ENCODE data around the gene CD9. TPM values are rescaled to one million over a fixed set of nuclear protein-coding genes. Genes with fewer than 3 reads are reported as not detected.

Gene CD9
- total RNA-seq, 2 experiments from 2014 or later = 5.4 to 5.7 TPM

GRCh38 chr12:6221146-6221545, 20.9 kb downstream of the CD9 start:
- no peak overlapping the region for H3K4me3 Mint-ChIP-seq
- ChIA-PET CTCF (interaction anchor here (1.0 to 1.1 kb wide), 2 partner anchors 8 to 10 kb away, joined by 3 to 4 read pairs; no protein-coding TSS in a partner anchor), POLR2A (no interaction called here)
- H3K9me3 Mint-ChIP-seq = no peaks in the 10 kb centered on the region
- H3K4me1 Mint-ChIP-seq = peaks cover 26% of the 10 kb centered on the region
- no peaks in the 10 kb centered on the region for H3K36me3 Mint-ChIP-seq (ENCODE audit: low read depth)
- DNase-seq = no peak
- no peaks in the 10 kb centered on the region for H3K27me3 Mint-ChIP-seq
- H3K27ac Mint-ChIP-seq = no peak overlapping the region

GRCh38 chr12:6222078-6222654, 22.0 kb downstream of the CD9 start:
- Mint-ChIP-seq H3K4me3 (no peak overlapping the region), H3K36me3 (ENCODE audit: low read depth) (no peaks in the 10 kb centered on the region)

GRCh38 chr12:6223545-6223944, 23.3 kb downstream of the CD9 start:
- POLR2A ChIA-PET = no interaction called here
- Mint-ChIP-seq H3K4me1 (peaks cover 5% of the 10 kb centered on the region), H3K27me3 (no peaks in the 10 kb centered on the region), H3K4me3 (no peak overlapping the region), H3K9me3 (no peaks in the 10 kb centered on the region), H3K27ac (no peak overlapping the region), H3K36me3 (ENCODE audit: low read depth) (no peaks in the 10 kb centered on the region)
- DNase-seq = no peak
- CTCF ChIA-PET = interaction anchor here (3.2 kb wide), 1 partner anchor 12 kb away, joined by 7 read pairs; no protein-coding TSS in a partner anchor

More at GRCh38 chr12:6222078-6222654, 22.0 kb downstream of the CD9 start:
- ChIA-PET CTCF (interaction anchor here (0.6 to 3.2 kb wide), 2 partner anchors 10 to 523 kb away, joined by 4 to 7 read pairs; no protein-coding TSS in a partner anchor), POLR2A (no interaction called here)
- Mint-ChIP-seq H3K4me1 (peaks cover 18% of the 10 kb centered on the region), H3K27ac (no peak overlapping the region), H3K27me3 (no peaks in the 10 kb centered on the region), H3K9me3 (no peaks in the 10 kb centered on the region)
- no peak for DNase-seq

- H3K4me3 Mint-ChIP-seq = no peak overlapping the region
- no peaks in the 10 kb centered on the region for H3K36me3 Mint-ChIP-seq (ENCODE audit: low read depth)
- H3K9me3 Mint-ChIP-seq = no peaks in the 10 kb centered on the region
- DNase-seq = no peak
- H3K27ac Mint-ChIP-seq = no peak overlapping the region
- H3K4me1 Mint-ChIP-seq = peaks cover 2% of the 10 kb centered on the region
- CTCF ChIA-PET = interaction anchor here (0.8 to 3.2 kb wide), 2 partner anchors 10 to 13 kb away, joined by 4 to 7 read pairs; no protein-coding TSS in a partner anchor
- H3K27me3 Mint-ChIP-seq = no peaks in the 10 kb centered on the region
- POLR2A ChIA-PET = no interaction called here
Observed at GRCh38 chr12:6224550-6224949, 24.4 kb downstream of the CD9 start.

- Mint-ChIP-seq H3K36me3 (ENCODE audit: low read depth) (peaks cover 4% of the 10 kb centered on the region), H3K27me3 (no peaks in the 10 kb centered on the region), H3K9me3 (no peaks in the 10 kb centered on the region), H3K4me3 (no peak overlapping the region), H3K4me1 (peaks cover 12% of the 10 kb centered on the region), H3K27ac (no peak overlapping the region)
- no peak for DNase-seq
- POLR2A ChIA-PET = no interaction called here
- CTCF ChIA-PET = no interaction called here
Observed at GRCh38 chr12:6225630-6226001, 25.4 kb downstream of the CD9 start.

GRCh38 chr12:6226002-6226678, 25.9 kb downstream of the CD9 start:
- Mint-ChIP-seq H3K36me3 (ENCODE audit: low read depth) (peaks cover 4% of the 10 kb centered on the region), H3K4me1 (peaks cover 17% of the 10 kb centered on the region), H3K4me3 (no peak overlapping the region), H3K27me3 (no peaks in the 10 kb centered on the region), H3K9me3 (no peaks in the 10 kb centered on the region), H3K27ac (no peak overlapping the region)
- no peak for DNase-seq
- CTCF ChIA-PET = interaction anchor here (0.5 kb wide), 1 partner anchor 168 kb away, joined by 3 read pairs; no protein-coding TSS in a partner anchor
- POLR2A ChIA-PET = no interaction called here

- Mint-ChIP-seq H3K9me3 (no peaks in the 10 kb centered on the region), H3K36me3 (ENCODE audit: low read depth) (peaks cover 4% of the 10 kb centered on the region), H3K4me1 (peaks cover 22% of the 10 kb centered on the region), H3K4me3 (no peak overlapping the region), H3K27me3 (no peaks in the 10 kb centered on the region), H3K27ac (no peak overlapping the region)
- POLR2A ChIA-PET = no interaction called here
- no peak for DNase-seq
- CTCF ChIA-PET = no interaction called here
Observed at GRCh38 chr12:6226679-6227051, 26.5 kb downstream of the CD9 start.

- H3K27me3 Mint-ChIP-seq = no peaks in the 10 kb centered on the region
- POLR2A ChIA-PET = no interaction called here
Observed at GRCh38 chr12:6228535-6229223, 28.5 kb downstream of the CD9 start.

GRCh38 chr12:6229224-6230218, 29.3 kb downstream of the CD9 start:
- H3K27ac Mint-ChIP-seq = peak overlapping the region; percentile 92
- no peaks in the 10 kb centered on the region for H3K27me3 Mint-ChIP-seq
- H3K9me3 Mint-ChIP-seq = no peaks in the 10 kb centered on the region
- ChIA-PET CTCF (interaction anchor here (0.7 to 2.6 kb wide), 7 partner anchors 9 to 224 kb away, joined by 3 to 7 read pairs (median 4); no protein-coding TSS in a partner anchor), POLR2A (no interaction called here)
- H3K36me3 Mint-ChIP-seq (ENCODE audit: low read depth) = peaks cover 4% of the 10 kb centered on the region
- H3K4me3 Mint-ChIP-seq = no peak overlapping the region
- H3K4me1 Mint-ChIP-seq = peaks cover 34% of the 10 kb centered on the region
- DNase-seq = no peak

More at GRCh38 chr12:6228535-6229223, 28.5 kb downstream of the CD9 start:
- H3K4me1 Mint-ChIP-seq = peaks cover 34% of the 10 kb centered on the region
- H3K9me3 Mint-ChIP-seq = no peaks in the 10 kb centered on the region
- no peak overlapping the region for H3K27ac Mint-ChIP-seq
- no peak overlapping the region for H3K4me3 Mint-ChIP-seq
- H3K36me3 Mint-ChIP-seq (ENCODE audit: low read depth) = peaks cover 4% of the 10 kb centered on the region
- DNase-seq = no peak
- CTCF ChIA-PET = interaction anchor here (1.1 to 2.6 kb wide), 4 partner anchors 8 to 191 kb away, joined by 4 to 7 read pairs (median 6); no protein-coding TSS in a partner anchor

GRCh38 chr12:6230321-6231110, 30.3 kb downstream of the CD9 start:
- no peaks in the 10 kb centered on the region for H3K9me3 Mint-ChIP-seq
- peak overlapping the region; percentile 92 for H3K27ac Mint-ChIP-seq
- H3K4me1 Mint-ChIP-seq = peaks cover 34% of the 10 kb centered on the region
- ChIA-PET CTCF (interaction anchor here (0.5 to 2.6 kb wide), 9 partner anchors 11 to 481 kb away, joined by 3 to 7 read pairs (median 4); no protein-coding TSS in a partner anchor), POLR2A (interaction anchor here (0.5 kb wide), 1 partner anchor 31 kb away, joined by 5 read pairs; no protein-coding TSS in a partner anchor)
- H3K27me3 Mint-ChIP-seq = no peaks in the 10 kb centered on the region
- DNase-seq = peak; percentile 86
- peak overlapping the region; percentile 12 for H3K4me3 Mint-ChIP-seq
- peaks cover 4% of the 10 kb centered on the region for H3K36me3 Mint-ChIP-seq (ENCODE audit: low read depth)

GRCh38 chr12:6231359-6232268, 31.4 kb downstream of the CD9 start:
- Mint-ChIP-seq H3K27ac (peak overlapping the region; percentile 92), H3K9me3 (no peaks in the 10 kb centered on the region), H3K4me1 (peaks cover 34% of the 10 kb centered on the region), H3K4me3 (no peak overlapping the region), H3K36me3 (ENCODE audit: low read depth) (peaks cover 4% of the 10 kb centered on the region), H3K27me3 (no peaks in the 10 kb centered on the region)
- ChIA-PET CTCF (interaction anchor here (0.7 to 2.6 kb wide), 7 partner anchors 10 to 47 kb away, joined by 3 to 7 read pairs (median 4); no protein-coding TSS in a partner anchor), POLR2A (no interaction called here)
- no peak for DNase-seq
